Lower leg skin (tissue), 4 donors: Measurements from ENCODE around the gene FKBP1A. TPM values are rescaled to one million over a fixed set of nuclear protein-coding genes. Genes with fewer than 3 reads are reported as not detected.

Source experiments
- DNase-seq, 2 donors: peaks; one replicate each; pipeline ENCODE4 v3.0.0-alpha.2; 2019; ENCODE audit warnings: low spot score in 2 of 2
- H3K4me3 ChIP-seq: fragments of 200-600 bp; sonication (generic); 2 replicates; pipeline ENCODE4 v1.5.1; 2017; ENCODE audit warnings: mild to moderate bottlenecking, low read depth; ENCODE audit not compliant: poor library complexity, severe bottlenecking
- POLR2A ChIP-seq, 2 donors: fragments of 450-650 bp; IDR thresholded peaks; one replicate each; pipeline ENCODE4 v1.6.1; 2016 to 2017; ENCODE audit warnings: antibody characterized with exemption in 2 of 2, mild to moderate bottlenecking in 1 of 2, moderate library complexity in 1 of 2
- WGBS, 2 donors: methylation state at CpG; one replicate each; pipeline ENCODE4 v1.1.5; 2018; 5-methylcytosine and 5-hydroxymethylcytosine counted together
- intact Hi-C: fragments of 100-400 bp; cut with DNase I; formaldehyde crosslinking; loops from one replicate; pipeline ENCODE4 v1.15.0; 2023; ENCODE audit warnings: low total_unique reads
- total RNA-seq, 4 donors: library from RNA; depleted of rRNA; stranded (reverse); fragments of >200 nt; gene quantifications; one replicate each; pipeline ENCODE4 v1.1.0, GENCODE V29; 2016
- TF ChIP-seq, protein P1 (sequence below), 3 donors: fragments of 450-650 bp; IDR thresholded peaks; one replicate each; pipeline ENCODE4 v1.5.1; 2016; ENCODE audit warnings: antibody characterized with exemption in 3 of 3, mild to moderate bottlenecking in 3 of 3, moderate library complexity in 2 of 3

Gene FKBP1A
- total RNA-seq, 4 donors from 2014 or later: 72.6 to 133 (median 87.5) TPM

DNA sequence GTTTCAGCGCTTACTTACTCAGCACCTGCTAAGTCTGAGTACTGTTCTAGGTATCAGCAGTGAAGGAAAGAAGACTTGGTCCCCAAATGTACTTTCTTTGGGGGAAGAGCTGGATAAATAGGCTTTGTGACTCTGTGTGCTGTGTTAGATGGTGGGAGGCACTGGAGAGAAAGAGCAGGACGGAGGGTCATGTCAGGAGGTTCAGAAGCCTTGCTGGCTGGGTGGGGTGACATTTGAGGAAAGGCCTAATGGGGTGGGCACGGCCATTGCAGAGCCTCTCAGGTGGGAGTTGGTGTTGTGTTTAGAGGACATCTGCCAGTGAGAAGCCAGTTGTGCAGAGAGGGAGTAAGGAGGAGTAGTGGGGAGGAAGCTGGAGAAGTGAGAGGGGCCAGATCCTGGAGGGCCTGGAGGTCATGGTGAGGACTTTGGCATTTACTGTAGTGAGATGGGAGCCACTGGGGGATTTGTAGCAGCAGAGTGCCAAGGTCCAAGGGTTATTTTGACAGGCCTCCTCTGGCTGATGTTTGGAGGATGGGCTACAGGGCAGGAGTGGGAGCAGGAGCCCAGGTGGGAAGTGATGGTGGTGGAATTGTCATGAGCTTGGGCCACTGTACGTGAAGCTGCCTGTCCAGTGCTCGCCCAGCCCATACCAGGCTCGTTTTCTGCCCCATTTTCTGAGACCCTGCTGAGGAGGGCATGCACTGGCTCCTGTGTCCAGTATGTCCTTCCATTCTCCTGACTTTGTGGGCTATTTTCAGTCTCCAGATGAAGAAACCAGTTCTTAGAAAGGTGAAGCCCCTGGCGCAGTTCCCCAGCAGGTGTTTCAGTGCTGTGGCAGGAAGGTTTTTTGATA, 64.8 kb downstream of the FKBP1A start:
- intact Hi-C loops: no loop called here
- DNase-seq: peak; percentile 14 to 77
- TF ChIP-seq, protein P1, sequence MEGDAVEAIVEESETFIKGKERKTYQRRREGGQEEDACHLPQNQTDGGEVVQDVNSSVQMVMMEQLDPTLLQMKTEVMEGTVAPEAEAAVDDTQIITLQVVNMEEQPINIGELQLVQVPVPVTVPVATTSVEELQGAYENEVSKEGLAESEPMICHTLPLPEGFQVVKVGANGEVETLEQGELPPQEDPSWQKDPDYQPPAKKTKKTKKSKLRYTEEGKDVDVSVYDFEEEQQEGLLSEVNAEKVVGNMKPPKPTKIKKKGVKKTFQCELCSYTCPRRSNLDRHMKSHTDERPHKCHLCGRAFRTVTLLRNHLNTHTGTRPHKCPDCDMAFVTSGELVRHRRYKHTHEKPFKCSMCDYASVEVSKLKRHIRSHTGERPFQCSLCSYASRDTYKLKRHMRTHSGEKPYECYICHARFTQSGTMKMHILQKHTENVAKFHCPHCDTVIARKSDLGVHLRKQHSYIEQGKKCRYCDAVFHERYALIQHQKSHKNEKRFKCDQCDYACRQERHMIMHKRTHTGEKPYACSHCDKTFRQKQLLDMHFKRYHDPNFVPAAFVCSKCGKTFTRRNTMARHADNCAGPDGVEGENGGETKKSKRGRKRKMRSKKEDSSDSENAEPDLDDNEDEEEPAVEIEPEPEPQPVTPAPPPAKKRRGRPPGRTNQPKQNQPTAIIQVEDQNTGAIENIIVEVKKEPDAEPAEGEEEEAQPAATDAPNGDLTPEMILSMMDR (IDR thresholded peaks at IDR 0.05): no peak
- TF ChIP-seq POLR2A (IDR thresholded peaks at IDR 0.05): no peak
- 68 to 79% methylated on average over 7 of the region's 7 CpGs for WGBS, 2 donors
- H3K4me3 ChIP-seq: no peak overlapping the region

DNA sequence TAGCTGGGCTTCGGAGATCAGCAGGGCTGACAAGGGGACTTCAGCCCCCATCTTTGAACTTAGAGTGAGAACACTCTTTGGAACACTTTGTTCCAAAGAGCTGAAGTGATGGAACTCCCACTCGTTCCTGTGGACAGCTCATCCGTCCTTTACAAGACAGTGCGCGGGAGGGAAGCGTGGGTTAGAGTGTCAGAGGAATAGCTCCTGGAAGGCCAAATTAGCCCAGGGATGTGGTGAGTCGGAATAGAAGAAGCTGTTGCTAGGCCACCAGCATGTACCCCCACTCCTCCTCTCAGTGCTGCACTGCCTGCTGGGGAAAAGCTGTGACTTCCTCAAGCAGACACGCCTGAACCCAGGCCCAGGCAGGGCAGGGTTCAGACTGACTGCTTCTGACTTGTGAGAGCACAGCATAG, 65.6 kb downstream of the FKBP1A start:
- TF ChIP-seq, protein P1 (IDR thresholded peaks at IDR 0.05): no peak
- TF ChIP-seq POLR2A (IDR thresholded peaks at IDR 0.05): no peak
- 67 to 81% methylated on average over 8 of the region's 8 CpGs for WGBS, 2 donors
- intact Hi-C loops: no loop called here
- H3K4me3 ChIP-seq: no peak overlapping the region
- peak; percentile 14 to 78 for DNase-seq

DNA sequence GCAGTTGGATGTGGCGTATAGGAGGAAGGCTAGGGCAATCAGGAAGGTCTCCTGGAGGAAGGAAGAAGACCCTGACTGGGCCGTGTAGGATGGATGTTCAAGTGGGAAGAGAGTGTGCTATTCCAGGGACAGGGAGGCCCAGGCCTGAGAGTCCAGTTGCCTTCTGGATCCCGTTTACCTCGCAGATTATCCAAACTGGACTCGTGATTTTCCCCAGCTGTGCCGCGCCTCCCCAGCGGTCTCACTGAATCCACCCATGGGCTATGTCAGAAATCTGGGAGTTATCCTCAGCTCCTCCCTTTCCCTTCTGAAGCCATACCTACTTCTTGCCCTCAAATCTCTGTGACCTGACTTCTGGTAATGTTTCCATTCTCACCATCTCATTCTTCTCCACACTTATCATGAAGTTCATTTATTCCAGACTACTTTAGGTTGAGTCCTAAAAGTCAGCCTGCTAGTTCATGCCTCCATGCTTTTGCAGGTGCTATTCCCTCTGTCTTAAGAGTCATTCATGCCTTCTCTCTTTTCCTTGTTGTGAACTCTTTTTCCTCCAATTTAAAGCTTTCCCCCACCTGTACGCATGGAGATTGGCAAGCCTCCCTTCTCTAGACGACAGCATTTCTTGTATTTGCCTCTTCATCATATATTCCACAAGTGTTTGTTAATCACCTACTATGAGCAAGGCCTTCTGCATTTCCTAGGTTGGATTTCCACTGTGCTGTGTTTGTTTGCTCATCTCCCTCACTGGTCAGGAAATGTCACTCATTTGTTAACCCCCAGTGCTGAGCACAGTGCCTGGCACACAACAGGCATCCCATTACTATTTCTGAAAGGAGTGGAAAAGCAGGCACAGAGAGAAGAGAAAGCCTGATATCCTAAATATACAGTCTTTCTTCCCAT, 66.6 kb downstream of the FKBP1A start:
- WGBS, 2 donors: 21 to 25% methylated on average over 10 of the region's 10 CpGs
- intact Hi-C loops: no loop called here
- peak overlapping the region; percentile 58 for H3K4me3 ChIP-seq
- peak; percentile 45 to 89 for DNase-seq
- TF ChIP-seq, protein P1 (IDR thresholded peaks at IDR 0.05): no peak
- no peak for TF ChIP-seq POLR2A (IDR thresholded peaks at IDR 0.05)

DNA sequence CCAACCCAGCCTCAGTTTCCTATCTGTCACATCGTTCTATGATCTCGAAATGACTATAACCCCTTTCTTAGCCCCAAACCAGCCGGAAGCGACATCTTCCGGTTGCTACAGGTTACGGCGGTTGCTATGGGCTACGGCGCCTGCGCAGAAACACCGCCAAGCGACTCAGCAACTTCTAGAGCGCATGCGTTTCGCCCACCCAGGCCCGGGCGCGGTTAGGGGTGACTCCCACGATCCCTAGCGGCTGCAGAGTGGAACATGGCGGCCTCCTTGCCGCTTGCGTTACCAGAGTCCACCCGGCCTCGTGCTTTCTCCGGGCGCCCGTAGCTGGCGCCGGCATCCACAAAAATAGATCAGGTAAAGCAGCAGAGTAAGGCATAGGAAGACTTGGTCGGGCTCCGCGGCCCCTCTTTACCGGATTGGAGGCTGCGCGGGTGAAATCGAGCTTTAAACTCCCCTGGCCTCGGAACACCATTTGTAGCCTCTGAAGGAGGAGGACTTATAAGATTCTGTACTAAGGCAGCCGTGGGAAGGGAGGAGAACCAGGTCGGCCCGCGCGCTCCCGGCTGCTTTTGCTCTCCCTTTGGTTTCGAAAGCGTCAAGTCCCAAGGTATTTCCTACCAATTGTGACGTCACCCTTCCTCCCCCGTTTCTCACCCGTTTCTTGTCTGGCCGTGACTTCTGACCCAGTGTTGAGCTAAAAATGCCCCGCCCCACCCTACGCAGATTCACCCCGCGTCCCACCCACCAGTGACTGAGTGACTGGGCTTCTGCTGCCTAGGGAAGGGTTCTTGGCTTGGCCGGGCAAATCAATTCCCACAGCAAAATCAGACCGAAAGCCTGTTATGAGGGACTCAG, 67.5 kb downstream of the FKBP1A start:
- intact Hi-C loops: no loop called here
- TF ChIP-seq, protein P1 (IDR thresholded peaks at IDR 0.05): no peak
- TF ChIP-seq POLR2A (IDR thresholded peaks at IDR 0.05): peak in 1 of 2 donors; percentile 78
- WGBS, 2 donors: 0 to 1% methylated on average over 53 to 54 of the region's 56 CpGs
- H3K4me3 ChIP-seq: peak overlapping the region; percentile 58
- peak; percentile 96 to 99 for DNase-seq

DNA sequence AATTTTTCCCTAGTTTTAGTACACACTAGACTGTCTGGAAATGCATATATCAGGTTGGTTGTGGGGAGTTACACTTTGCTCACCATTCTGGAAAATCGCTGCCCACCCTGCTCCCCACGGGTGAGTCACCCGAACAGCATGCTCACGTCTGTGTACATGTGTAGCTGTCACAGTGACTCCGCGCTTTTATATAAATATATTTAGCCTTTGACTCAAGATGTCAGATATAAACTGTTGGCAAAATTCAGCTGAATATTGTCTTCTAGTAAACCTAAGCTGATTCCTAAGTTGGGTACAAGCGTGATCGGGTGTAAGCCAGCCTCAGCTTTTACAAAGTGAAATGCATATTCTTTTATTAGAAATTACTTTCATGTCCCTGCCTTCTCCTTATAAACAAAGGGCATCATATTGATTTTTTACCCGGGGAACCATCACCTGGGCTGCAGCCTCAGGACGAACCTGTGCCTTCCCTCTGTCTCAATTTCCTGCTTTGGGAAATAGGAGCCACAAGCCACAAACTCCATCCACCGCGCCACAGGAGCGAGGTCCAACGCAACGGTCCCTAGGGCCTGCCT, 68.2 kb downstream of the FKBP1A start:
- peak in 1 of 2 donors; percentile 82 for DNase-seq
- TF ChIP-seq, protein P1 (IDR thresholded peaks at IDR 0.05): no peak
- no peak for TF ChIP-seq POLR2A (IDR thresholded peaks at IDR 0.05)
- H3K4me3 ChIP-seq: no peak overlapping the region
- intact Hi-C loops: no loop called here
- 24 to 31% methylated on average over 15 of the region's 15 CpGs for WGBS, 2 donors
